Measurements from ENCODE around the gene FAM161A. TPM values are rescaled to one million over a fixed set of nuclear protein-coding genes. Genes with fewer than 3 reads are reported as not detected.
A peak's percentile ranks its signal among the peaks of the same experiment; 100 is the strongest.
"Not testable (repeated sequence)": the region's sequence is repeated elsewhere in the genome, so short reads cannot be mapped to it uniquely, and the experiment has no call there.

The FAM161A gene
- total RNA-seq, 4 donors from 2014 or later: 2.8 to 8.0 (median 5.7) TPM

DNA sequence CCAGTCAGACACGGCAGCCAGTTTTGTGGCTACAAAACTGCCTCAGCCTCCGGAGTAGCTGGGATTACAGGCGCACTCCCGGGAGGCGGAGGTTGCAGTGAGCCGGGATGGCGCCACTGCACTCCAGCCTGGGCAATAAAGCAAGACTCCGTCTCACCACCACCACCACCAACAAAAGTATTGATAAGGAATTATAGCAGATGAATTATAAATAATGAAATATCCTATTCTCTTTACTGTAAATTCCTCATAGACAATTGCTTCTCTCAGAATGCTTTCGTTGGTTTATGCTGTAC lies 1.4 kb upstream of the FAM161A start:
- peak overlapping the region in 2 of 4 donors; percentile 63 to 95 for H3K27ac ChIP-seq
- H3K4me3 ChIP-seq: peak overlapping the region; percentile 56 to 76 (median 66)
- DNase-seq (ENCODE audit: low spot score in 2 of 2): no peak
- no peaks in the 10 kb centered on the region for H3K9me3 ChIP-seq
- H3K27me3 ChIP-seq: no peaks in the 10 kb centered on the region
- 14 to 57% methylated on average over 9 of the region's 9 CpGs for WGBS, 2 donors
- peaks cover 0 to 20% (median 5%) of the 10 kb centered on the region in 4 donors for H3K4me1 ChIP-seq
- H3K36me3 ChIP-seq: no peaks in the 10 kb centered on the region
- TF ChIP-seq EP300 (IDR thresholded peaks at IDR 0.05) (no peak), POLR2A (IDR thresholded peaks at IDR 0.05) (no peak)
- TF ChIP-seq, protein P1, sequence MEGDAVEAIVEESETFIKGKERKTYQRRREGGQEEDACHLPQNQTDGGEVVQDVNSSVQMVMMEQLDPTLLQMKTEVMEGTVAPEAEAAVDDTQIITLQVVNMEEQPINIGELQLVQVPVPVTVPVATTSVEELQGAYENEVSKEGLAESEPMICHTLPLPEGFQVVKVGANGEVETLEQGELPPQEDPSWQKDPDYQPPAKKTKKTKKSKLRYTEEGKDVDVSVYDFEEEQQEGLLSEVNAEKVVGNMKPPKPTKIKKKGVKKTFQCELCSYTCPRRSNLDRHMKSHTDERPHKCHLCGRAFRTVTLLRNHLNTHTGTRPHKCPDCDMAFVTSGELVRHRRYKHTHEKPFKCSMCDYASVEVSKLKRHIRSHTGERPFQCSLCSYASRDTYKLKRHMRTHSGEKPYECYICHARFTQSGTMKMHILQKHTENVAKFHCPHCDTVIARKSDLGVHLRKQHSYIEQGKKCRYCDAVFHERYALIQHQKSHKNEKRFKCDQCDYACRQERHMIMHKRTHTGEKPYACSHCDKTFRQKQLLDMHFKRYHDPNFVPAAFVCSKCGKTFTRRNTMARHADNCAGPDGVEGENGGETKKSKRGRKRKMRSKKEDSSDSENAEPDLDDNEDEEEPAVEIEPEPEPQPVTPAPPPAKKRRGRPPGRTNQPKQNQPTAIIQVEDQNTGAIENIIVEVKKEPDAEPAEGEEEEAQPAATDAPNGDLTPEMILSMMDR (IDR thresholded peaks at IDR 0.05): no peak

DNA sequence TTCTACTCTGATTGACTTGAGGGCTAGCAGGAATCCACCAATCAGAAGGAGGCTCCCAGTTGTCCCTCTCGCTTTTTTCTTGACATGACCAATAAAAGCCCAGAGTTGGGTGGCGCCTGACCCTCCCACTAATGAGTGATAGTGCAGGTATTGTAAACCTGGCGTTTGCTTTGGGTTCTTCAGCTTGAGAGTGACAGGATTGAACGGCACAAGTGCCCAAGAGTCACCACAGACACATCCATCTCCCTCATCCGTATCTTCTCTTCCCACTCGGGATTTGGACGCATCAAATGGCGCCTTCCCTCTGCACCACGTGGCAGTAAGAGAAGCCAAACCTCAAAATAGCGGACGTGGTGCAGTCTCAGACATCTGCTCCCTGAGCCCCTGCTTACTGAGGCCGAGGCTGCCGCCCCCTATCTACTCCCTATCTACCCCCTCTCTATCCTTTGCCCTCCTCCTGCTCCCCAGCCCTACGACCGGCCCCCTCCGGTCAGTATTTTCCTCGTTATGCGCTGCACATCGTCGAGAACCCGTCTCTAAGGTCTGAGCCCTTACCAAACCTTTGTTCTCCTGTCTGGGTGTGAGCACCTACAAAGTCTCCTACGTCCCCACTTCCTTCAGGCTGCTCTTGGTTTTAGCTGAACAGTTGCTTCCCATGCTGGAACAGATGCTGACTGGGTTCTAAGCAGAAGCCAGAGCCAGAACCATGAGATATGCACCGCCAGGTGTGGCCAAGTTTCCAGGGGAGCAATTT lies 881 bp upstream of the FAM161A start:
- DNase-seq (ENCODE audit: low spot score in 2 of 2): peak; percentile 71 to 88
- H3K27ac ChIP-seq: peak overlapping the region in 3 of 4 donors; percentile 63 to 95 (median 92)

DNA sequence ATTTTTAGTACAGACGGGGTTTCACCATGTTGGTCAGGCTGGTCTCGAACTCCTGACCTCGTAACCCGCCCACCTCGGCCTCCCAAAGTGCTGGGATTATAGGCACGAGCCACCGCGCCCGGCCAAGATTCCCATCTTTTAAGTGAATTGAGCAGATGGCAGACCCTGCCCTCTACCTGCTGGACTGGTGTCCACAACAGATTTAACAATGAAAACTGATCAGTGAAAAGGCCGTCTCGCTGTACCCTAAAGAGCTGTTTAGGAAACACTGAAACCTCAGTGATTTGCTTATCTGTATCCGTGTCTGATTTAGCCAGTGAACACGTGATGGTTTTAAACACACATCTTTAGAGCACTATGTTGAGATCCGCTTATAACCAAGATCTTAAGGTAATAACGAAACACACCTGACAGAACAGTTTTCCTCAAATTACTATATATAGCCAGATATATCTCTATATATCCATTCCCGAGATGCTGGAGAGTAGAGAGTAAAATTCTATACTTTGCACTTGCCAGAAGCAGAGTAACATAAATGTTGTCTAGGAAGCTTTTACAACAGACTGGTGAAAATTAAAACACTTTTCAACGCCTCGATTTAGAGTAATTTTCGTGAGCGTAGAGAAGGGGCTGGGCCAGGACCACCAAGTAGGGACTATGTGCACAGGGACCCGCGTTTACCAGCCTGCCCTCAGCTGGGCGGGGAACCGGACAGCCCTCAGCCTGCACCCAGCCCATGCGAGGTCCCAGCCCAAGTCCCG lies 594 bp downstream of the FAM161A start:
- peak; percentile 45 to 52 for DNase-seq (ENCODE audit: low spot score in 2 of 2)
- peak overlapping the region; percentile 74 to 95 (median 86) for H3K27ac ChIP-seq
- H3K9me3 ChIP-seq: no peaks in the 10 kb centered on the region
- H3K27me3 ChIP-seq: no peaks in the 10 kb centered on the region
- TF ChIP-seq POLR2A (IDR thresholded peaks at IDR 0.05): no peak
- TF ChIP-seq EP300 (IDR thresholded peaks at IDR 0.05): no peak
- TF ChIP-seq, protein P1 (IDR thresholded peaks at IDR 0.05): no peak
- peak overlapping the region; percentile 56 to 76 (median 66) for H3K4me3 ChIP-seq
- H3K4me1 ChIP-seq: peaks cover 0 to 20% (median 5%) of the 10 kb centered on the region in 4 donors
- WGBS, 2 donors: 26% methylated on average over 26 of the region's 26 CpGs
- H3K36me3 ChIP-seq: no peaks in the 10 kb centered on the region

More for the DNA sequence above, 881 bp upstream of the FAM161A start:
- Histone ChIP-seq H3K9me3 (no peaks in the 10 kb centered on the region), H3K36me3 (no peaks in the 10 kb centered on the region), H3K4me3 (peak overlapping the region; percentile 56 to 76 (median 66)), H3K4me1 (peaks cover 0 to 20% (median 5%) of the 10 kb centered on the region in 4 donors), H3K27me3 (no peaks in the 10 kb centered on the region)
- 1 to 4% methylated on average over 23 of the region's 23 CpGs for WGBS, 2 donors
- TF ChIP-seq, protein P1 (IDR thresholded peaks at IDR 0.05): no peak
- TF ChIP-seq EP300 (IDR thresholded peaks at IDR 0.05) (no peak), POLR2A (IDR thresholded peaks at IDR 0.05) (no peak)

DNA sequence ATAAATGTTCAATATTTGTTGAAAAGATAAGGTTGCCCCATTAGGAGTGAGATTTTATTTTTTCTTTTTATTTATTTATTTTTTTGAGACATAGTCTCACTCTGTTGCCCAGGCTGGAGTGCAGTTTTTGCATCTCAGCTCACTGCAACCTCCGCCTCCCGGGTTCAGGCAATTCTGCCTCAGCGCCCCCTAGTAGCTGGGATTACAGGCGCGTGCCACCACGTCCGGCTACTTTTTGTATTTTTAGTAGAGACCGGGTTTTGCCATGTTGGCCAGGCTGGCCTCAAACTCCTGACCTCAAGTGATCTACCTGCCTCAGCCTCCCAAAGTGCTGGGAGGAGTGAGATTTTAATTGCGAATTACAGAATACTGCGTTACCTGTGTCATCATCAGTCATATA lies 2.6 kb downstream of the FAM161A start:
- not testable (repeated sequence) for H3K36me3 ChIP-seq; H3K27me3 ChIP-seq; H3K4me3 ChIP-seq; H3K9me3 ChIP-seq; DNase-seq (ENCODE audit: low spot score in 2 of 2); H3K27ac ChIP-seq
- 96 to 97% methylated on average over 10 of the region's 10 CpGs for whole genome bisulfite sequencing, 2 donors
- H3K4me1 ChIP-seq: peaks cover 0 to 20% (median 5%) of the 10 kb centered on the region in 4 donors

DNA sequence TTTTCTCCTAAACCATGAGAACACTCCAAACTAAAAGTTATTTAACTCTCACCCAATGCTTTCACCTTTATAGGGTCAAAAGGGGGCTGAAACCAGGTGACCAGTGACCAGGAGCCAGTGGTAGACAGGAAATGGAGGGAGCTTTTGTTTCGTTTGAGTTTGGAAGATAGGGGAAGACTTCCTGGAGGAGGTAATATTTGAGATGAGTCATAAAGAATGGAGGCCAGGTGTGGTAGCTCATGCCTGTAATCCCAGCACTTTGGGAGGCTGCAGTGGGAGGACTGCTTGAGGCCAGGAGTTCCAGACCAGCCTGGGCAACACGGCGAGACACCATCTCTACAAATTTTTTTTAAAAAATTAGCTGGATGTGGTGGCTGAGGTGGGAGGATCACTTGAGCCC lies 8.5 kb downstream of the FAM161A start:
- H3K36me3 ChIP-seq: peaks cover 0 to 42% (median 0%) of the 10 kb centered on the region in 3 donors
- H3K9me3 ChIP-seq: no peaks in the 10 kb centered on the region
- no peaks in the 10 kb centered on the region for H3K4me1 ChIP-seq
- no peak for TF ChIP-seq EP300 (IDR thresholded peaks at IDR 0.05)
- no peak for TF ChIP-seq POLR2A (IDR thresholded peaks at IDR 0.05)
- TF ChIP-seq, protein P1 (IDR thresholded peaks at IDR 0.05): no peak
- no peak for DNase-seq (ENCODE audit: low spot score in 2 of 2)
- 86 to 88% methylated on average over 3 of the region's 3 CpGs for WGBS, 2 donors
- H3K4me3 ChIP-seq: no peak overlapping the region
- H3K27ac ChIP-seq: no peak overlapping the region
- H3K27me3 ChIP-seq: no peaks in the 10 kb centered on the region
